GM12878 (cell line): ENCODE results near the gene PARK7. TPM values are rescaled to one million over a fixed set of nuclear protein-coding genes. Genes with fewer than 3 reads are reported as not detected.

ENCODE experiments used
- BACH1 ChIP-seq: fragments of 450-650 bp; IDR thresholded peaks from 2 replicates; pipeline ENCODE4 v1.6.1; 2017; ENCODE audit warnings: mild to moderate bottlenecking, borderline replicate concordance
- BHLHE40 ChIP-seq, 2 experiments: fragments of 450-650 bp in 1 of 2; IDR thresholded peaks; 2 replicates each; pipeline ENCODE4 v1.6.1; 2011 to 2017; ENCODE audit warnings: low read depth in 2 of 2, borderline replicate concordance in 1 of 2, improper control_type of control experiment in 1 of 2, low read length in 1 of 2, mild to moderate bottlenecking in 1 of 2
- EP300 ChIP-seq, 2 experiments: fragments of 150-350 bp in 1 of 2; IDR thresholded peaks; 2 replicates each; pipeline ENCODE4 v1.6.1; 2011 to 2012; ENCODE audit warnings: low read depth in 2 of 2, low read length in 2 of 2, borderline replicate concordance in 1 of 2, improper control_type of control experiment in 1 of 2, inconsistent platforms in 1 of 2; ENCODE audit not compliant: control insufficient read depth in 1 of 2
- FOXK2 ChIP-seq: fragments of 450-650 bp; IDR thresholded peaks from 2 replicates; pipeline ENCODE4 v1.6.1; 2017; ENCODE audit warnings: mild to moderate bottlenecking, moderate library complexity
- FOXM1 ChIP-seq: IDR thresholded peaks from 2 replicates; pipeline ENCODE4 v1.6.1; 2012; ENCODE audit warnings: low read depth, mild to moderate bottlenecking, inconsistent platforms, low read length, moderate library complexity
- GATAD2B ChIP-seq: fragments of 450-650 bp; conservative IDR thresholded peaks from 2 replicates; pipeline ENCODE4 v1.6.1; 2017; ENCODE audit warnings: low read depth, mild to moderate bottlenecking, moderate library complexity
- KLF5 ChIP-seq: fragments of 450-650 bp; IDR thresholded peaks from 2 replicates; pipeline ENCODE4 v1.6.1; 2014; ENCODE audit warnings: mild to moderate bottlenecking; ENCODE audit not compliant: partially characterized antibody
- NBN ChIP-seq: fragments of 450-650 bp; IDR thresholded peaks from 2 replicates; pipeline ENCODE4 v1.6.1; 2016
- NR2F1 ChIP-seq: fragments of 450-650 bp; conservative IDR thresholded peaks from 2 replicates; pipeline ENCODE4 v1.6.1; 2017; ENCODE audit warnings: mild to moderate bottlenecking
- POLR2AphosphoS5 ChIP-seq: IDR thresholded peaks from 2 replicates; pipeline ENCODE4 v1.6.1; 2011; ENCODE audit warnings: mild to moderate bottlenecking, low read length, inconsistent platforms
- ZNF24 ChIP-seq: fragments of 450-650 bp; IDR thresholded peaks from 2 replicates; pipeline ENCODE4 v1.6.1; 2017; ENCODE audit warnings: antibody characterized with exemption, mild to moderate bottlenecking
- polyA plus RNA-seq, 11 experiments: library from polyadenylated mRNA; depleted of rRNA in 4 of 11; unstranded in 6 of 11; stranded (reverse) in 5 of 11; fragments of >200 nt; fragmentation: Nextera tagmentation in 4 of 11; fragmentation: Illumina TruSeq in 1 of 11; extraction: Ambion mirVana in 4 of 11; extraction: Trizol in 1 of 11; gene quantifications; 1 replicate in 1 of 11; 2 replicates in 10 of 11; pipeline versions ENCODE4 v1.2.1 to v1.2.3, GENCODE V29; 2011 to 2016; ENCODE audit warnings: inconsistent platforms in 2 of 11, missing spikeins in 2 of 11, low read depth in 1 of 11
- total RNA-seq, 4 experiments: library from RNA; depleted of rRNA in 3 of 4; stranded (reverse); fragments of >200 nt in 3 of 4; fragmentation: Illumina TruSeq in 1 of 4; extraction: Trizol in 1 of 4; gene quantifications; 2 replicates each; pipeline versions ENCODE4 v1.2.1 to v1.2.3, GENCODE V29; 2013 to 2021
- TF ChIP-seq, protein P1 (sequence below): fragments of 450-650 bp; IDR thresholded peaks from 2 replicates; pipeline ENCODE4 v1.6.1; 2017; ENCODE audit warnings: mild to moderate bottlenecking, low read depth, inconsistent platforms; ENCODE audit not compliant: poor library complexity, severe bottlenecking
- TF ChIP-seq, protein P2 (sequence below): IDR thresholded peaks from 2 replicates; pipeline ENCODE4 v1.6.1; 2012; ENCODE audit warnings: low read length, inconsistent platforms
- TF ChIP-seq, protein P3 (sequence below): IDR thresholded peaks from 2 replicates; pipeline ENCODE4 v1.6.1; 2012; ENCODE audit warnings: low read depth, low read length, improper control_type of control experiment
- TF ChIP-seq, protein P4 (sequence below): IDR thresholded peaks from 2 replicates; pipeline ENCODE4 v1.6.1; 2011; ENCODE audit warnings: borderline replicate concordance, low read depth, mild to moderate bottlenecking, moderate library complexity, low read length; ENCODE audit not compliant: insufficient read depth, poor library complexity, severe bottlenecking

PARK7 gene
- total and polyA plus RNA-seq, 10 of the 15 experiments (the other 5 are each of a cell fraction or from before 2014, with no cell fraction given), result 267 to 1,056 (median 495) TPM

DNA sequence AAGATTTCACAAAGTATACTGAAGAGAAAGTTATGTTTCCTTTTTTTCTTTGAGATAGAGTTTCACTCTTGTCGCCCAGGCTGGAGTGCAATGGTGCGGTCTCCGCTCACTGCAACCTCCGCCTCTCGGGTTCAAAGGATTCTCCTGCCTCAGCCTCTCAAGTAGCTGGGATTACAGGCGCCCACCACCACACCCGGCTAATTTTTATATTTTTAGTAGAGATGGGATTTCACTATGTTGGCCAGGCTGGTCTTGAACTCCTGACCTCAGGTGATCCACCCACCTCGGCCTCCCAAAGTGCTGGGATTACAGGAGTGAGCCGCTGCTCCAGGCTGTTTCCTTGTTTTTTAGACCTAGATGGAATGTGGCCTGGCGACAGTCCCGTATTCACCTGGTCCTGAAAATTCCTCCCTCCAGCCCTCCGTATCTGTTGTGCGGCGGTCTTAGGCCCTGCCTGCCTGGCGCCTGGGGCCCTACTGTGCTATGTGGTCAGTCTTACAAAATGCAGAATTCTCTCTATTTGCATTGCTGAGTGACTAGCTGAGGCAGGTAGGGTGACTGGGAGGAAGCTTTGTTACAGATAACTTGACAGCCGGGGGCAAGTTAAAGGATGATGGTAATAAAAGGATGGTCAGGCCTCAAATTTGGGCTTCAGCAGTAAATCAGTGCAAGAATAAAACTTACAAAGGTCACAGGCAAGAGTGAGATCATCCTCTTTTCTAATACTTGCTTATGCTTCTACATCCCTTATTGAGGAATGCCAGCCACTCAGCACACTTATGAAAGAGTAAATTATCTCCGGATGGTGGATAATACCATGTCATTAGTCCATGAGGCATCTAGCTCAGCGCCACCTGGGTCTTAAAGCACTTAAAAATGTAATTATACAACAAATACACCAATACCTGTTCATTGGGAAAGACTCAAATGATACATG, 30.3 kb downstream of the PARK7 start (continued):
- TF ChIP-seq, protein P1, sequence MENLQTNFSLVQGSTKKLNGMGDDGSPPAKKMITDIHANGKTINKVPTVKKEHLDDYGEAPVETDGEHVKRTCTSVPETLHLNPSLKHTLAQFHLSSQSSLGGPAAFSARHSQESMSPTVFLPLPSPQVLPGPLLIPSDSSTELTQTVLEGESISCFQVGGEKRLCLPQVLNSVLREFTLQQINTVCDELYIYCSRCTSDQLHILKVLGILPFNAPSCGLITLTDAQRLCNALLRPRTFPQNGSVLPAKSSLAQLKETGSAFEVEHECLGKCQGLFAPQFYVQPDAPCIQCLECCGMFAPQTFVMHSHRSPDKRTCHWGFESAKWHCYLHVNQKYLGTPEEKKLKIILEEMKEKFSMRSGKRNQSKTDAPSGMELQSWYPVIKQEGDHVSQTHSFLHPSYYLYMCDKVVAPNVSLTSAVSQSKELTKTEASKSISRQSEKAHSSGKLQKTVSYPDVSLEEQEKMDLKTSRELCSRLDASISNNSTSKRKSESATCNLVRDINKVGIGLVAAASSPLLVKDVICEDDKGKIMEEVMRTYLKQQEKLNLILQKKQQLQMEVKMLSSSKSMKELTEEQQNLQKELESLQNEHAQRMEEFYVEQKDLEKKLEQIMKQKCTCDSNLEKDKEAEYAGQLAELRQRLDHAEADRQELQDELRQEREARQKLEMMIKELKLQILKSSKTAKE, result no peak
- TF ChIP-seq KLF5 (no peak), BHLHE40 (IDR thresholded peaks at IDR 0.05; ENCODE audit: borderline replicate concordance in 1 of 2, low read depth in 2 of 2, low read length in 1 of 2) (no peak), ZNF24 (no peak), GATAD2B (no peak), NBN (no peak), EP300 (IDR thresholded peaks at IDR 0.05; ENCODE audit: borderline replicate concordance in 1 of 2, control insufficient read depth in 1 of 2, low read depth in 2 of 2, low read length in 2 of 2) (no peak), FOXK2 (no peak), BACH1 (no peak), NR2F1 (no peak), POLR2AphosphoS5 (no peak), FOXM1 (no peak)
- TF ChIP-seq, protein P2, sequence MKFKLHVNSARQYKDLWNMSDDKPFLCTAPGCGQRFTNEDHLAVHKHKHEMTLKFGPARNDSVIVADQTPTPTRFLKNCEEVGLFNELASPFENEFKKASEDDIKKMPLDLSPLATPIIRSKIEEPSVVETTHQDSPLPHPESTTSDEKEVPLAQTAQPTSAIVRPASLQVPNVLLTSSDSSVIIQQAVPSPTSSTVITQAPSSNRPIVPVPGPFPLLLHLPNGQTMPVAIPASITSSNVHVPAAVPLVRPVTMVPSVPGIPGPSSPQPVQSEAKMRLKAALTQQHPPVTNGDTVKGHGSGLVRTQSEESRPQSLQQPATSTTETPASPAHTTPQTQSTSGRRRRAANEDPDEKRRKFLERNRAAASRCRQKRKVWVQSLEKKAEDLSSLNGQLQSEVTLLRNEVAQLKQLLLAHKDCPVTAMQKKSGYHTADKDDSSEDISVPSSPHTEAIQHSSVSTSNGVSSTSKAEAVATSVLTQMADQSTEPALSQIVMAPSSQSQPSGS, result no peak
- TF ChIP-seq, protein P3, sequence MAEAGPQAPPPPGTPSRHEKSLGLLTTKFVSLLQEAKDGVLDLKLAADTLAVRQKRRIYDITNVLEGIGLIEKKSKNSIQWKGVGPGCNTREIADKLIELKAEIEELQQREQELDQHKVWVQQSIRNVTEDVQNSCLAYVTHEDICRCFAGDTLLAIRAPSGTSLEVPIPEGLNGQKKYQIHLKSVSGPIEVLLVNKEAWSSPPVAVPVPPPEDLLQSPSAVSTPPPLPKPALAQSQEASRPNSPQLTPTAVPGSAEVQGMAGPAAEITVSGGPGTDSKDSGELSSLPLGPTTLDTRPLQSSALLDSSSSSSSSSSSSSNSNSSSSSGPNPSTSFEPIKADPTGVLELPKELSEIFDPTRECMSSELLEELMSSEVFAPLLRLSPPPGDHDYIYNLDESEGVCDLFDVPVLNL, result no peak
- TF ChIP-seq, protein P4, sequence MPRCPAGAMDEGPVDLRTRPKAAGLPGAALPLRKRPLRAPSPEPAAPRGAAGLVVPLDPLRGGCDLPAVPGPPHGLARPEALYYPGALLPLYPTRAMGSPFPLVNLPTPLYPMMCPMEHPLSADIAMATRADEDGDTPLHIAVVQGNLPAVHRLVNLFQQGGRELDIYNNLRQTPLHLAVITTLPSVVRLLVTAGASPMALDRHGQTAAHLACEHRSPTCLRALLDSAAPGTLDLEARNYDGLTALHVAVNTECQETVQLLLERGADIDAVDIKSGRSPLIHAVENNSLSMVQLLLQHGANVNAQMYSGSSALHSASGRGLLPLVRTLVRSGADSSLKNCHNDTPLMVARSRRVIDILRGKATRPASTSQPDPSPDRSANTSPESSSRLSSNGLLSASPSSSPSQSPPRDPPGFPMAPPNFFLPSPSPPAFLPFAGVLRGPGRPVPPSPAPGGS, result no peak
